SK-N-SH (cell line): Measurements from ENCODE around the gene PRRX1. TPM values are rescaled to one million over a fixed set of nuclear protein-coding genes. Genes with fewer than 3 reads are reported as not detected.
A peak's percentile ranks its signal among the peaks of the same experiment; 100 is the strongest.

ENCODE experiments used
- CTCF ChIA-PET: fragments of 300-600, 350-600 bp; formaldehyde crosslinking; extraction: SDS; loops from one replicate; lab custom pipeline; 2021; lab: Yijun Ruan, JAX
- POLR2A ChIA-PET: fragments of 350-600 bp; sonication (Branson Sonifier 250); formaldehyde crosslinking; extraction: SDS; loops from one replicate; lab custom pipeline; 2020; ENCODE audit warnings: antibody characterized with exemption, inconsistent platforms; lab: Yijun Ruan, JAX
- DNase-seq: peaks from one replicate; pipeline ENCODE4 v3.0.0; 2012
- H2AFZ ChIP-seq: fragments of 200-600 bp; sonication (generic); 2 replicates; pipeline ENCODE4 v1.8.1; 2016; ENCODE audit warnings: antibody characterized with exemption, mild to moderate bottlenecking, low read depth
- H3F3A ChIP-seq: fragments of 200-600 bp; sonication (generic); replicated peaks from 2 replicates; pipeline ENCODE3; 2016; ENCODE audit warnings: antibody characterized with exemption, mild to moderate bottlenecking; ENCODE audit not compliant: insufficient read depth
- H3K27ac ChIP-seq, 2 experiments: fragments of 200-500 bp in 1 of 2; fragments of 200-600 bp in 1 of 2; sonication (Bioruptor generic) in 1 of 2; sonication (generic), shearing (Covaris generic) in 1 of 2; 2 replicates each; pipeline versions ENCODE4 v1.5.1 to v1.6.1; 2014 to 2016; ENCODE audit warnings: low read depth in 2 of 2, inconsistent platforms in 1 of 2, low read length in 1 of 2, mild to moderate bottlenecking in 1 of 2, mixed read lengths in 1 of 2
- H3K27me3 ChIP-seq: fragments of 200-600 bp; sonication (generic), shearing (Covaris generic); 2 replicates; pipeline ENCODE4 v1.6.1; 2016; ENCODE audit warnings: mixed run types; ENCODE audit not compliant: insufficient read depth
- H3K36me3 ChIP-seq, 2 experiments: fragments of 200-500 bp in 1 of 2; fragments of 200-600 bp in 1 of 2; sonication (Bioruptor generic) in 1 of 2; sonication (generic) in 1 of 2; replicated peaks in 1 of 2; 2 replicates each; pipeline versions ENCODE3 to v1.5.1; 2014 to 2016; ENCODE audit warnings: low read length in 1 of 2, mild to moderate bottlenecking in 1 of 2; ENCODE audit not compliant: insufficient read depth in 2 of 2, control insufficient read depth in 1 of 2
- H3K4me1 ChIP-seq, 2 experiments: fragments of 200-500 bp in 1 of 2; fragments of 200-600 bp in 1 of 2; sonication (Bioruptor generic) in 1 of 2; sonication (generic), shearing (Covaris generic) in 1 of 2; 2 replicates each; pipeline versions ENCODE4 v1.5.1 to v1.6.1; 2014 to 2016; ENCODE audit warnings: low read depth in 1 of 2, low read length in 1 of 2, mixed run types in 1 of 2; ENCODE audit not compliant: insufficient read depth in 2 of 2, control insufficient read depth in 1 of 2
- H3K4me2 ChIP-seq: fragments of 200-600 bp; sonication (generic), shearing (Covaris generic); 2 replicates; pipeline ENCODE4 v1.6.1; 2017; ENCODE audit warnings: mixed run types
- H3K4me3 ChIP-seq, 2 experiments: fragments of 200-500 bp in 1 of 2; fragments of 200-600 bp in 1 of 2; sonication (Bioruptor generic) in 1 of 2; sonication (generic), shearing (Covaris generic) in 1 of 2; 2 replicates each; pipeline versions ENCODE4 v1.5.1 to v1.8.1; 2014 to 2016; ENCODE audit warnings: low read depth in 2 of 2, inconsistent platforms in 1 of 2, low read length in 1 of 2, mild to moderate bottlenecking in 1 of 2, mixed read lengths in 1 of 2, moderate library complexity in 1 of 2
- H3K79me2 ChIP-seq: fragments of 200-600 bp; sonication (generic); 2 replicates; pipeline ENCODE4 v1.8.1; 2017; ENCODE audit warnings: mild to moderate bottlenecking; ENCODE audit not compliant: insufficient read depth
- H3K9ac ChIP-seq: fragments of 200-600 bp; sonication (generic); 2 replicates; pipeline ENCODE4 v1.6.1; 2017; ENCODE audit warnings: mixed run types
- H3K9me2 ChIP-seq: fragments of 200-600 bp; sonication (generic); 2 replicates; pipeline ENCODE4 v1.6.1; 2017; ENCODE audit warnings: mixed run types
- H3K9me3 ChIP-seq: fragments of 200-600 bp; sonication (generic); 2 replicates; pipeline ENCODE4 v1.6.1; 2017; ENCODE audit warnings: mixed run types, mild to moderate bottlenecking, moderate library complexity
- H4K20me1 ChIP-seq: fragments of 200-600 bp; sonication (generic); 2 replicates; pipeline ENCODE4 v1.6.1; 2017; ENCODE audit warnings: mild to moderate bottlenecking, mixed run types; ENCODE audit not compliant: insufficient read depth
- EP300 ChIP-seq, 2 experiments: IDR thresholded peaks; 2 replicates each; pipeline versions ENCODE4 v1.4.0 to v1.6.1; 2012; ENCODE audit warnings: borderline replicate concordance in 1 of 2, low read depth in 1 of 2, low read length in 1 of 2
- EZH2phosphoT487 ChIP-seq: fragments of 200-600 bp; sonication (generic); IDR thresholded peaks from 2 replicates; pipeline ENCODE4 v1.6.1; 2017; ENCODE audit warnings: low read depth, mixed run types, mild to moderate bottlenecking, antibody characterized with exemption, moderate library complexity, borderline replicate concordance
- FOSL2 ChIP-seq: IDR thresholded peaks from 2 replicates; pipeline ENCODE4 v1.4.0; 2012; ENCODE audit warnings: low read depth, mild to moderate bottlenecking, moderate library complexity, borderline replicate concordance
- JUND ChIP-seq: IDR thresholded peaks from 2 replicates; pipeline ENCODE4 v1.4.0; 2012
- MAX ChIP-seq: IDR thresholded peaks from 2 replicates; pipeline ENCODE4 v1.4.0; 2012; ENCODE audit warnings: low read depth
- NFIC ChIP-seq: IDR thresholded peaks from 2 replicates; pipeline ENCODE4 v1.4.0; 2012; ENCODE audit warnings: borderline replicate concordance
- PBX3 ChIP-seq: IDR thresholded peaks from 2 replicates; pipeline ENCODE4; 2012
- POLR2AphosphoS5 ChIP-seq: IDR thresholded peaks from 2 replicates; pipeline ENCODE4 v1.6.1; 2012; ENCODE audit warnings: low read depth, low read length
- RAD21 ChIP-seq: IDR thresholded peaks from 2 replicates; pipeline ENCODE4 v1.6.1; 2012; ENCODE audit warnings: mild to moderate bottlenecking, low read length
- RXRA ChIP-seq: IDR thresholded peaks from 2 replicates; pipeline ENCODE4 v1.4.0; 2012; ENCODE audit warnings: low read depth, mild to moderate bottlenecking, borderline replicate concordance
- TCF12 ChIP-seq: IDR thresholded peaks from 2 replicates; pipeline ENCODE4 v1.4.0; 2012
- TEAD4 ChIP-seq: IDR thresholded peaks from 2 replicates; pipeline ENCODE4 v1.4.0; 2012; ENCODE audit warnings: mild to moderate bottlenecking, borderline replicate concordance; ENCODE audit not compliant: insufficient read depth
- USF2 ChIP-seq: fragments of 150-350 bp; IDR thresholded peaks from 2 replicates; pipeline ENCODE4 v1.6.1; 2017; ENCODE audit warnings: antibody characterized with exemption, low read length, low read depth, borderline replicate concordance
- WGBS: methylation state at CpG from one replicate; pipeline ENCODE4 v1.1.6; 2017; ENCODE audit warnings: low lambda C conversion rate; 5-methylcytosine and 5-hydroxymethylcytosine counted together
- polyA plus RNA-seq, 3 experiments: library from polyadenylated mRNA; depleted of rRNA; stranded (reverse); fragments of >200 nt; gene quantifications; 2 replicates each; pipeline ENCODE4 v1.2.3, GENCODE V29; 2012
- TF ChIP-seq, protein P1 (sequence below): fragments of 200-600 bp; sonication (generic); IDR thresholded peaks from 2 replicates; pipeline ENCODE4 v1.6.1; 2017; ENCODE audit warnings: antibody characterized with exemption, mild to moderate bottlenecking, moderate library complexity

PRRX1 gene
- polyA plus RNA-seq, 1 of the 3 experiments (the other 2 are of a cell fraction) = 356 TPM

- no peak overlapping the region for H2AFZ ChIP-seq
- H3K4me3 ChIP-seq = peak overlapping the region in 1 of 2 experiments; percentile 13; a peak in 1 of 4 replicates
- peak overlapping the region; percentile 51 for H3K4me2 ChIP-seq
- H3F3A ChIP-seq = peaks cover 33% of the 10 kb centered on the region
- peak overlapping the region; percentile 76 to 95; a peak in 3 of 4 replicates for H3K27ac ChIP-seq
- peaks cover 0 to 12% of the 10 kb centered on the region in 2 experiments; a peak in 3 of 4 replicates for H3K4me1 ChIP-seq
- no peaks in the 10 kb centered on the region for H3K27me3 ChIP-seq
- no peak for DNase-seq
- H3K36me3 ChIP-seq = no peaks in the 10 kb centered on the region
- no peaks in the 10 kb centered on the region for H4K20me1 ChIP-seq
- no peaks in the 10 kb centered on the region for H3K9me2 ChIP-seq
- H3K9me3 ChIP-seq = no peaks in the 10 kb centered on the region
- CTCF ChIA-PET = no interaction called here
- H3K79me2 ChIP-seq = no peaks in the 10 kb centered on the region
- WGBS = 4% methylated on average over 1 of the region's 1 CpG
- peak overlapping the region; percentile 46; the same call in 1 of the 2 replicates for H3K9ac ChIP-seq
- TF ChIP-seq RAD21 (no peak), PBX3 (peak; percentile 78), NFIC (peak; percentile 56), FOSL2 (peak; percentile 77), EZH2phosphoT487 (no peak), MAX (no peak), USF2 (no peak), JUND (peak; percentile 72), EP300 (IDR thresholded peaks at IDR 0.05; ENCODE audit: borderline replicate concordance in 1 of 2, low read depth in 1 of 2, low read length in 1 of 2) (peak; percentile 29 to 73; a peak in 2 of 4 replicates), TCF12 (peak; percentile 86), RXRA (peak; percentile 6; the same call in 1 of the 2 replicates), TEAD4 (peak; percentile 61; the same call in 1 of the 2 replicates), POLR2AphosphoS5 (peak; percentile 46; the same call in 1 of the 2 replicates)
- TF ChIP-seq, protein P1, sequence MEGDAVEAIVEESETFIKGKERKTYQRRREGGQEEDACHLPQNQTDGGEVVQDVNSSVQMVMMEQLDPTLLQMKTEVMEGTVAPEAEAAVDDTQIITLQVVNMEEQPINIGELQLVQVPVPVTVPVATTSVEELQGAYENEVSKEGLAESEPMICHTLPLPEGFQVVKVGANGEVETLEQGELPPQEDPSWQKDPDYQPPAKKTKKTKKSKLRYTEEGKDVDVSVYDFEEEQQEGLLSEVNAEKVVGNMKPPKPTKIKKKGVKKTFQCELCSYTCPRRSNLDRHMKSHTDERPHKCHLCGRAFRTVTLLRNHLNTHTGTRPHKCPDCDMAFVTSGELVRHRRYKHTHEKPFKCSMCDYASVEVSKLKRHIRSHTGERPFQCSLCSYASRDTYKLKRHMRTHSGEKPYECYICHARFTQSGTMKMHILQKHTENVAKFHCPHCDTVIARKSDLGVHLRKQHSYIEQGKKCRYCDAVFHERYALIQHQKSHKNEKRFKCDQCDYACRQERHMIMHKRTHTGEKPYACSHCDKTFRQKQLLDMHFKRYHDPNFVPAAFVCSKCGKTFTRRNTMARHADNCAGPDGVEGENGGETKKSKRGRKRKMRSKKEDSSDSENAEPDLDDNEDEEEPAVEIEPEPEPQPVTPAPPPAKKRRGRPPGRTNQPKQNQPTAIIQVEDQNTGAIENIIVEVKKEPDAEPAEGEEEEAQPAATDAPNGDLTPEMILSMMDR = no peak
- POLR2A ChIA-PET = no interaction called here
These were observed 29.6 kb upstream of the PRRX1 start for GRCh38 chr1:170634293-170634692.
